GM18867 (cell line): ENCODE results near the gene ITGAD.
"Not testable (repeated sequence)": the region's sequence is repeated elsewhere in the genome, so short reads cannot be mapped to it uniquely, and the experiment has no call there.

Experiments used
- ATAC-seq: cut with Tn5 transposase; IDR thresholded peaks from one replicate; pipeline ENCODE4 v1.9.1; 2021; ENCODE audit warnings: mild to moderate bottlenecking, moderate library complexity; ENCODE audit not compliant: unreplicated experiment

Gene ITGAD

DNA sequence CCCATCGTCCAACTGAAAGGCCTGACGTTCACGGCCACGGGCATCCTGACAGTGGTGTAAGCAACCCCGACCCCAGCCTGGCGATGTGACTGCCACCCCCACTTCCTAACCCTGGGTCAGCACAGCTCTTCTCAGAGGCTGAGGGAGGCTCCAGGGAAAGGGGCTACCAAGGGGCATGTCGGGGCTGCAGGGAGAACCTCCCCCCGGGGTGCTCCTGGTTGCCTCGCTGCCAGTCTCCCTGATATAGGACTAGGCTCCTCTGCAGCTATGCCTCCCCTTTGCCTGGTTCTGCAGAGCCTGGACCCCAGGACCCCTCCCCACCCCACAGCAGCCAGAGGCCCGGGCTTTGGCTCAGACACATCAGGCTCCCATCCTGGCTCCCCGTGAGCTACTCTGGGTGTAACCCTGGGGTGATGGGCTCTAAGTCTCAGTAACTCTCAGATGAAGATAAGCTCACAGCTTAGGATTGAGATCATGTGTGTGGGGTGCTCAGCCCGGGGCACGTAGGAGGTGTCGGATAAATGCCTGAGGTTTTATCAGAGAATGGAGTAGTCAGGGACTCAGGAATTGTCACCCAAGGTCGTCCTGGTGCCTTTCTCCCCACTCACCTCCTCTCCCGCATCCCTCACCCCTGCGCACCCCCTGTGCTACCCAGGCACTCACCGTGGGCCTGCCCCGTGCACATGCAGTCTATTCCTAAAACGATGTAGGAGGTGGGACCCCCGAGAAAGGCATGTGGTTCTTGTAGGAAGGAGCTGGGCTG, 10.6 kb downstream of the ITGAD start:
- no peak for ATAC-seq

DNA sequence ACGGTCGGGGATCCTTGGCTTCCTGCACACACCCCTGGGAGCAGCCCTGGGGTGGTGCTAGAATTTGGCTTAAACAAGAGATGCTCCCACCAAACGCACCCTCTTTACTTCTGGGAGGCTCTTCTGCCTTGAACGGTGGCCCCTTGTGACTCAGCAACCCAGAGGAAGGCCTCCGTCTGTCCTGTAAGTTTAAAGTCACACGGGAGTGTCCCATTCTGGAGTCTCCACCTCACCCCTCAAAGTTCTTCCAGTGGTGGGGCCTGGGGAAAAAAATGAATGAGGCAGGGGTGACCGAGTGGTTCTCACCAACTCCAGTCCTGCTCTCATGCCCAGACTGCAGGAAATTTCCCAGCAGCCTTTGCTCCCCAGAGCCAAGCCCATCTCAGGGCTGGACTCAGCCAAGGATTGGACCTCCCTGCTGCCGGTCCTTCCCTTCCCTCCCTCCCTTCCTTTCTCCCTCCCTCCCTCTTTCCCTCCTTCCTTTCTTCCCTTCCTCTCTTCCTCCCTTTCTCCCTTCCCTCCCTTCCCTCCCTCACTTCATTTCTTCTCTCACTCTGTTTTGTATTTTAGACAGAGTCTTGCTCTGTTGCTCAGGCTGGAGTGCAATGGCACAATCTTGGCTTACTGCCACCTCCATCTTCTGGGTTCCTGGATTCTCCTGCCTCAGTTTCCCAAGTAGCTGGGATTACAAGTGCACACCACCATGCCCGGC, 11.4 kb downstream of the ITGAD start:
- ATAC-seq = no peak

DNA sequence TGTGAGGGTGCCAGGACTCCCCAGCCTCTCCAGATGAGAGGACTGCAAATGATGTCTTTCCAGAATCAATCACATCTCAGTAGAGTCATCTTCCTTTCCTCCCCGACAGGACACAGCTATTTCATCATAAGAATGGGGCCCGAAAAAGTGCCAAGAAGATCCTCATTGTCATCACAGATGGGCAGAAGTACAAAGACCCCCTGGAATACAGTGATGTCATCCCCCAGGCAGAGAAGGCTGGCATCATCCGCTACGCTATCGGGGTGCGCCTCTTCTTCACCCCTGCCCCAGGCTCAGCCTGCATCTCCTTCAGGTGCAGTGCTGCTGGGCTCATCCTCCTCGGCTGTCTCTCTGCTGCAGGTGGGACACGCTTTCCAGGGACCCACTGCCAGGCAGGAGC, 14.3 kb downstream of the ITGAD start:
- ATAC-seq = no peak

DNA sequence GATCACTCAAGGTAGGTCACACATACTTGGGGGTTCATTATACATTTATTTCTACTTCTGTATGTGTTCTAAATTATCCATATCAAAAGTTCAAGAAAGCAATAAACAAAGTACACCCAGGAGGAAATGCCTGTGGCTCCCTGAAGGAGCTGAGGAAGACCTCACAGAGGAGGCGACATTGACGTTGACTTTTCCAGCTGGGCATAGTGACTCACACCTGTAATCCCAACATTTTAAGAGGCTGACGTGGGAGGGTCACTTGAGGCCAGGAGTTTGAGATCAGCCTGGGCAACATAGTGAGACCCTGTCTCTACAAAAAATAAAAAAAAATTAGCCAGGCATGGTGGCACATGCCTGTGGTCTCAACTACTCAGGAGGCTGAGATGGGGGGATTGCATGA, 16.3 kb downstream of the ITGAD start:
- ATAC-seq = no peak

DNA sequence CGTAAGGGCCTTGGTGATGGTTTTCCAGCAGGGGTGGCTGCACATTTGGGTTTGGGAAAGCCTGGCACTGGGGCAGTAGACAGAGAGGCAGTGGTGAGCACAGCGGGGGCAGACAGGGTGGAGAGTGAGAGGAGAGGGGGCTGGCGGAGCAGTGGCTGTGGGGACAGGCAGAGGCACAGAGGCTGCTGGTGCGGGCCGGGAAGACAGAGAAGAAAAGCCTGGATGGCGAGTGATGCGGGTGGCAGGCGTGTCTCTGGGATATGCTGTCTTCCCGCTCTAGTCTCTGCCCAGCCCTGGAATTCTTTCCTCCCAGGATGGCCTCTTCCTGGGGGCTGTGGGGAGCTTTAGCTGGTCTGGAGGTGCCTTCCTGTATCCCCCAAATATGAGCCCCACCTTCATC, 16.9 kb downstream of the ITGAD start:
- no peak for ATAC-seq

DNA sequence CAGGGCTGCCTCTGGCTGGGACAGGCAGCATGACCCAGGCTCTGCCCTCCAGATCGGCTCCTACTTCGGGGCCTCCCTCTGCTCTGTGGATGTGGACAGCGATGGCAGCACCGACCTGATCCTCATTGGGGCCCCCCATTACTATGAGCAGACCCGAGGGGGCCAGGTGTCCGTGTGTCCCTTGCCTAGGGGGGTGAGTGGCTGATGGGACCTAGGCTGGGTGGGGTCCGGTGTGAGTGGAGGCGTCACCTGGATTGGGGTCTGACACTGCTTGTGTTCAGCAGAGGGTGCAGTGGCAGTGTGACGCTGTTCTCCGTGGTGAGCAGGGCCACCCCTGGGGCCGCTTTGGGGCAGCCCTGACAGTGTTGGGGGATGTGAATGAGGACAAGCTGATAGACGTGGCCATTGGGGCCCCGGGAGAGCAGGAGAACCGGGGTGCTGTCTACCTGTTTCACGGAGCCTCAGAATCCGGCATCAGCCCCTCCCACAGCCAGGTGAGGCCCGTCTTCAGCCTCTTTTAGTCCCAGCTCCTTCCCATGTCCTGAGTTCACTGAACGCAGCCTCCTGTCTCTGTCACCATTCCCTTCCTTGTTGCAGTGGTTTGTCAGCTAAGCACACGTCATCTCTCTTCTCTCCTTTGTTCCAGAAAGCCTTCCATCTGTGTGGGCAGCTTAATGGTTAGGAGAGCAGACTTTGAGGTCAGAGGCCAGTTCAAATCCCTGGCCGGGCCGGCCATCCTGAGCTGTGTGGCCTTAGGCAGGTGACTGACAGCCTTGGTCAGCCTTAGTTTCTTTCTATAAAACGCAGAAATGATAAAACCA, 18.1 kb downstream of the ITGAD start:
- no peak for ATAC-seq

DNA sequence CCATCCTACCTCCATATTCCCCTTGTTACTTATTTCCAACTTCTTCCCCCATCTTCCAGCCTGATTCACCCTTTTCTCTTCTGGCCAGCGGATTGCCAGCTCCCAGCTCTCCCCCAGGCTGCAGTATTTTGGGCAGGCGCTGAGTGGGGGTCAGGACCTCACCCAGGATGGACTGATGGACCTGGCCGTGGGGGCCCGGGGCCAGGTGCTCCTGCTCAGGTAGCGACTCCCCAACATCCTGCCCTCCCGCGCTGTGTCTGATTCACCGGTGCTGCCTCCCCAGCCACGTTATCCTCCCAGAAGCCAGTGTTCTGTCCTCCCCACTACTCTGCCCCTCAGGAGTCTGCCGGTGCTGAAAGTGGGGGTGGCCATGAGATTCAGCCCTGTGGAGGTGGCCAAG, 19.6 kb downstream of the ITGAD start:
- ATAC-seq = no peak

DNA sequence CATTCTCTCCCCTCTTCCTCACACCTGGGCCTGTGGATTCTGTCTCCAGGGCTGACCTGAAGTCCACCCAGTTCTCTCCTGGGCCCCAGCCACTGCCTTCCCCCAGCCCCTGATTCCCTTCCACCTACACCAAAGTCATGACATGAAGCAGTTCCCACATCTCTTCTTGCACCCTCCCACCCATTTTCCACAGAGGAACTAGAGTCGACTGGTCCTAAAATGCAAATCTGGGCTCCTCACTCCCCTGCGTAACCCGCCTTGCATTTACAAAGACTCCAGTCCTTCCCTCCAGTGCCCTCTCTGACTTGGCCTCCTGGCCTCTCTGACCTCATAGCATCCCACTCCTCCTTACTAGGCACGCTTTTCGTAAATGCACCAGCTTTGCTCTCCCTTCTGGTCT, 20.2 kb downstream of the ITGAD start:
- no peak for ATAC-seq

DNA sequence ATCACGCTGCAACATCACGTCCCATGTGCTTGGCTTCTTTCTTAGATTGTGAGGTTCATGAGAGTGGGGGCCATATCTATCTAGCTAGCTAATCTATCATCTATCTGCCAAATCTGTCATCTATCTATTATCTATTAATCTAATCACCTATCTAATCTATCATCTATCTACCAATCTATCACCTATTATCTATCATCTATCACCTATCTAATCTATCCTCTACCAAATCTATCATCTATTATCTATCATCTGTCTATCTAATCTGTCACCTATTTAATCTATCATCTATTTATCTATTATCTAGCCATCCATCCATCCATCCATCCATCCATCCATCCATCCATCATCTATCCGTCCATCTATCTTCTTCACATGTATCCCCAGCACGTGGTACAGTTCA, 20.8 kb downstream of the ITGAD start:
- no peak for ATAC-seq

DNA sequence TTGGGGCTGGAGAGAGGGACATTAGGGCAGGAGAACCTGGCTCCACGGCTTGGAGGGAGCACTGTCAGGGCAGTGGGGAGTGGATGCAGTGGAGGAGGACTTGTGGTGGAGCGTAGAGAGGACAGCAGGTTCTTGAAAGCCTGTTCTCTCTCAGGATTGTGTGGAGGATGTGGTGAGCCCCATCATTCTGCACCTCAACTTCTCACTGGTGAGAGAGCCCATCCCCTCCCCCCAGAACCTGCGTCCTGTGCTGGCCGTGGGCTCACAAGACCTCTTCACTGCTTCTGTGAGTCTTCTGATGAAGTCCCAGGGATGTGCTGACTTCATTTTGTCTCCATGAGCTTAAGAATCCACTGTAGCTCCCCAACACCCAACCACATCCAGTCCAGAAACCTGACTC, 21.6 kb downstream of the ITGAD start:
- ATAC-seq = no peak

DNA sequence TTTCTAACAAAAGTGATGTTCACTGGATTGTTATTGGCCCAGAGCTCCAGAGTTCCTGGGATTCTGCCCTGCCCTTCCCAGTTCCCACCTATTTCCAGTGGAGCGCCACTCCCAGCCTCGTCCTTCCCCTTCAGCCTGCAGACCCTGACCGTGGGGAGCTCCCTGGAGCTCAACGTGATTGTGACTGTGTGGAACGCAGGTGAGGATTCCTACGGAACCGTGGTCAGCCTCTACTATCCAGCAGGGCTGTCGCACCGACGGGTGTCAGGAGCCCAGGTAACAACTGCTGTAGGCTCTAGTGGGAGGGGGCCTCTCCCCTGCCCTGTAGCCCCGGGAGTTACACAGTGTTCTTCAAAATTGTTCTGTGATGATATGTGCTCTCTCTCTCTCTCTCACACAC, 23.2 kb downstream of the ITGAD start:
- ATAC-seq = no peak

DNA sequence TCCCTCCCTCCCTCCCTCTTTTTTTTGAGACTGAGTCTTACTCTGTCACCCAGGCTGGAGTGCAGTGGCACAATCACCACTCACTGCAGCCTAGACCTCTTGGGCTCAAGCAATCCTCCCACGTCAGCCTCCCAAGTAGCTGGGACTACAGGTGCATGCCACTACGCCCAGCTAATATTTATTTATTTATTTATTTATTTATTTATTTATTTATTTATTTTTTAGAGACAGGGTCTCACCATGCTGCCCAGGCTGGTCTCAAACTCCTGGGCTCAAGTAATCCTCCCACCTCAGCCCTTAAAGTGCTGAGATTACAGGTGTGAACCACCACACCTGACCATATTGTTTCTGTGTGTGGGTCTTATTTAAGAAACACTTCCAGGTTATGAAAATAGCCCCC, 23.9 kb downstream of the ITGAD start:
- not testable (repeated sequence) for ATAC-seq

DNA sequence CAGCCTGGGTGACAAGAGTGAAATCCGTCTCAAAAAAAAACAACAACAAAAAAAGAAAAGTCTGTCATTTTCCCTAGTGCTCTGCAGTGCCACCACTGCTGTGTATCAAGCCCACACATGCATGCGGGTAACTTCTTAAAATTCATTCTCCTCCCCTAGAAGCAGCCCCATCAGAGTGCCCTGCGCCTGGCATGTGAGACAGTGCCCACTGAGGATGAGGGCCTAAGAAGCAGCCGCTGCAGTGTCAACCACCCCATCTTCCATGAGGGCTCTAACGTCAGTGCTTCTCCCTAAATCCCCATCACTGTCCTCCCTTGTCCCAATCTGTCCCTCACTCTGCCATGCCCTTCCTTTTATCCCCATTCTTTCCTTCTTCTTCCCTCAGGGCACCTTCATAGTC, 24.8 kb downstream of the ITGAD start:
- no peak for ATAC-seq

DNA sequence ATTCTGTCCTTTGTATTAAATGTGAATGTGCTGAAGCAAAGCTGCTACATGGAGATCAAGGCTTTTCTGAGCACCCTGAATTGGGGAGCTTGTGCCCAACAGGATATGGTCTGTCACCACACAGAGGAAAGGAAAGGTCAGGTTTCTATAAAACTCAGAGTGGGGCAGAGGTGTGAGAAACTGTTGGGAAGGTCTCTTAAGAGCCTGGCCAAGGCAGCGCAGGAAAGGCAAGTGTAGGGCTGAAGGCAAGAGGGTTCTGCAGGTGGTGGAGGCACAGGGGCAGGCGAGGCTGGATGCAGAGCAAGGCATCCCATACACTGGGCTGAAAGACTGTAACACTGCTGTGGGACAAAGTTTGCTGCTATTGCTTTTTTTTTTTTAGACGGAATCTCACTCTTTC, 26.9 kb downstream of the ITGAD start:
- no peak for ATAC-seq

DNA sequence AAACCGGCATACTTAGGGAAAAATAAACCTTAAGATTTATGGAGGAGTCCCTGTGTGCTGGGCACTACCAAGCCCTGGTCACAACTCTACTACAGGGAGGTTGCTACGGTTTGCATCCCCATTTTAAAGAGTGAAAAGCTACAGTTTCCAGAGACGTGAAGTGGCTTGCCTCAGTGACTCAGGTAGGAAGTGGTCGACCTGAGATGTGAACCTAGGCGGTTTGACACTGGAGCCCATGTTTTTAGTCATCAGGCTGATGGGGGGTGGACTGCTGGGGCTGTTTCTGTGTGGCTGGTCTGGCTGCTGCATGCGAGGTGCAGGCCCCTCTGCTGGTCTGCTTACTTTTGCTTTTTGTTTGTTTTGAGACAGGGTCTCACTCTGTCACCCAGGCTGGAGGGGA, 28.5 kb downstream of the ITGAD start:
- ATAC-seq = peak; percentile 80

DNA sequence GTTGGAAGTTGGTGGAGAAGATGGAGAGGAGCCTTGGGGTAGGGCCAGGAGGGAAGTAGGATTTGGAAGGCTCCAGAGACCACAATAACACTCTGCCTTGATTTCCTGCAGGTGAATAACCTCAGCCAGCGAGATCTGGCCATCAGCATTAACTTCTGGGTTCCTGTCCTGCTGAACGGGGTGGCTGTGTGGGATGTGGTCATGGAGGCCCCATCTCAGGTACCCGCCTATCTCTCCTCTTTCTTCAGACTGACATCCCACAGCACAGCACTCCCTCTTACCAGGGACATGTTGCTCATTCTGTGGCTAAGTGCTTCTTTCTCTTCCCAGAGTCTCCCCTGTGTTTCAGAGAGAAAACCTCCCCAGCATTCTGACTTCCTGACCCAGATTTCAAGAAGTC, 30.1 kb downstream of the ITGAD start:
- no peak for ATAC-seq

DNA sequence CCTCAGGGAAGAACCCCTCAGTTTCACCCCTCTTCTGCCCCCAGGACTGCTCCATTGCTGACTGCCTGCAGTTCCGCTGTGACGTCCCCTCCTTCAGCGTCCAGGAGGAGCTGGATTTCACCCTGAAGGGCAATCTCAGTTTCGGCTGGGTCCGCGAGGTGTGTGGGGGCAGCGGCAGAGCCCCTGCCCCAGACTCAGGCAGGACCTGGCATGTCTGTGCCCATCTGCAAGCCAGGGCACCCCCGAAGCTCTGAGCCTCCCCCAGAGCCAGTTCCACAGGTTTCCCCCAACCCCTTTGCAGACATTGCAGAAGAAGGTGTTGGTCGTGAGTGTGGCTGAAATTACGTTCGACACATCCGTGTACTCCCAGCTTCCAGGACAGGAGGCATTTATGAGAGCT, 30.7 kb downstream of the ITGAD start:
- ATAC-seq = no peak

DNA sequence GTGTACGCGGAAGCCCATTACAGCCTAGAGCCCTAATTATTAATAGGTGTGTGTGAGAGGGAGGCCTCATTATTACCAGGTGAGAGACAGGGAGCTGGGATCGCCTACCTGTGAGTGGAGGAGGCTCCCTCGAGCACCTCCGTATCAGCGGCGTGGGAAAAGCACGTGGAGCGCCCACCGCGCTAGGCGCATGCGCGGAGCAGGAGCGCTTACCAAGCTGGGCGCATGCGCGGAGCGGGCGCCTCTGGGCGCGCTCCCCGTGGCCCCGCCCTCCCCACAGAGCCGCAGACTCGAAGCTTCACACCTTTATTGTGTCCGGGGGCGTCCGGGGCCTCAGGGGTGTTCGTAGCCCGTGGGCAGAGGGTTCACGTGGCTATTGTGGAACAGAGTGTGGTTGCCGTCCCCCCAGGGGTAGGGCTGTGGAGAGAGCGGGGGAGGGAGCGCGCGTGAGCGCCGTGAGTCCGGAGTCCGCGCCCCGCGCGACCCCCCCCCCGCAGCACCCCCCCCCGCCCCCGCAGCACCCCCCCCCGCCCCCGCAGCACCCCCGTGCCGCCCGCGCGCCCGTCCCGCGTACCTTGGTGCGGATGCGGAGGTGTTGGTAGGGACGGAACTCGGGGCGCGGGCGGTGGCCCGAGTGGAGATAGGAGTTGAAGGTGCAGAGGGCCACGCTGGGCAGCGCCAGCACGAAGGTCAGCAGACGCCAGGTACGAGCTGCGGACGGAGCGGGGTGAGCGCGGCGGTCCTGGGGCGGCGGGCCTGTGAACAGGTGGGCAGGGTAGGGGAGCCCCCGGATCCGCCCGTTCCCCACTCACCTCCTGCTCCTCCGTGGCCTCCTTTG, 34.5 kb downstream of the ITGAD start:
- ATAC-seq = no peak

DNA sequence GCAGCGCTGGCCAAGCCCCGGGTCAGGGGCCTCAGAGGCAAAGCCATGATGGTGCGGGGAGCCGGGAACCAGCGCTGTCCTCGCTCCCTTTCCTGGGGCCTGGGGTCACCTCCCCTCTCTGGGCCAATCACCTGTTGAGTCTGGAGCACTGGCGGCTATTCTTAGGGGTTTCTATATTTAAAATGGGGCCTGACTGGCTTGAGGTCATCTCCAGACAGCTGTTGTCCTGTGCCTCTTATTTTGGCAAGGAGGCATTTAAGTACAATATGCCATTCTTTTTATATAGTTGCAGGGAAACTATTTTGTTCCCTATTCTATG, 35.1 kb downstream of the ITGAD start, which contains the start of gene COX6A2:
Gene COX6A2 (minus strand): TSS at position 82 of the 319 bp plus-strand sequence. CDS start 35 bp downstream, at position 47.
- ATAC-seq = no peak

DNA sequence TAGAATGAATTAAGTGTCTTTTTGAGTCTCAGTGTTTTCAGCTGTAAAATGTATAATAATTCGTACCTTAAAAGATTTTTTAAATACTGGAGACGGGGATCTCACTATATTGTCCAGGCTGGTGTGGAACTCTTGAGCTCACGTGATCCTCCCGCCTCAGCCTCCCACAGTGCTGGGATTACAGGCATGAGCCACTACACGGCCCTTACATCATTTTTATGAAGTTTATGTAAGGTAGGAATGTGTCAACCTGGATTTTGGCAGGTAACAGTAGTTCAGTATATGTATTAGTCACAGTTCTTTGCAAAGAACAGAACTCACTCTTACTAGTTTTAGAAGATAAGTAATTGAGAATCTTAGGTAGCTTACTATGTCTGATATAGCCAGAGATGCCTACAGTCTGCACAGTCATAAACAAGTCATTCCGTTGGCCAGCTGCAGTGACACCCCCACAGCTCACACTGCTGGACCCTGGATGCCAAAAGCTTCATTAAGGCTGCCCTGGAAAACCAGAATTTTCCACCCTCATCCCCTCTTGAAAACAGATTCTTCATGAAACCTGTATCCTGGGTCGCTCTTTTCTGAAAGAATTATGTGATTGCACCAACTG, 35.6 kb downstream of the ITGAD start:
- ATAC-seq = no peak

DNA sequence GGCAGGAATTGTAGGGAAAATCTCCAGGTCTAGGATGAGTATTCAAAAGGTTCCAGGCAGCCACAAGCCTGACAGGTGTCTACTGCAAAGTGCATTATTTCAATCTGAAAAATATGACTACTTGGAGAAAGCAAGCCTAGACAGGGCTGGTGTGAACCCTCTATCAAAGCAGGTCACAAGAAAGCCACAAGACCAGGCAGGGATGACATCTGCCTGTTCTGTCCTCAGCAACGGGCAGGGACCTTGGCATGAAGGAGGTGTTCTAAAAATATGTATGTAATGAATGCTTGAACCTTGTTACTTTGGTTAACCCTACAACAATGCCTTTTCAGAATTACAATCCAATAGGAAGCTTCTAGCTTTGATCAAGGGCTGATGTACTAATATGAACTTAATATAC, 36.2 kb downstream of the ITGAD start:
- no peak for ATAC-seq
